ENCODE data around the gene TNFRSF19. TPM values are rescaled to one million over a fixed set of nuclear protein-coding genes. Genes with fewer than 3 reads are reported as not detected.

The TNFRSF19 gene
- total and polyA plus RNA-seq, 2 donors from 2014 or later, result 10.1 to 14.7 TPM

- peak overlapping the region; percentile 48 to 79 (median 62) for H3K4me3 ChIP-seq (ENCODE audit: low read length in 3 of 3)
- TF ChIP-seq CTCF (IDR thresholded peaks at IDR 0.05; ENCODE audit: borderline replicate concordance, extremely low read depth, insufficient read depth), result no peak
- intact Hi-C loops (cut with DNase I), result no loop called here
Observed at GRCh38 chr13:23579896-23580683, 9.9 kb downstream of the TNFRSF19 start.

GRCh38 chr13:23580684-23581060, 10.5 kb downstream of the TNFRSF19 start:
- intact Hi-C loops (cut with DNase I), result no loop called here
- Histone ChIP-seq H3K9ac (ENCODE audit: low read length in 3 of 3) (no peak overlapping the region), H3K27ac (ENCODE audit: low read depth in 2 of 2, low read length in 2 of 2) (no peak overlapping the region), H3K9me3 (ENCODE audit: control insufficient read depth in 2 of 3, insufficient read depth in 1 of 3, low read length in 3 of 3) (no peaks in the 10 kb centered on the region), H3K27me3 (ENCODE audit: control insufficient read depth, insufficient read depth, low read length) (no peaks in the 10 kb centered on the region), H3K4me1 (ENCODE audit: control insufficient read depth in 2 of 3, insufficient read depth in 2 of 3, low read depth in 1 of 3, low read length in 3 of 3) (peaks cover 0 to 2% (median 0%) of the 10 kb centered on the region in 3 donors), H3K4me3 (ENCODE audit: low read length in 3 of 3) (peak overlapping the region in 2 of 3 donors; percentile 12 to 79), H3K36me3 (ENCODE audit: control insufficient read depth in 2 of 3, insufficient read depth in 3 of 3, low read length in 3 of 3) (no peaks in the 10 kb centered on the region)
- DNase-seq (no peak), FAIRE-seq (no peak)
- no peak for TF ChIP-seq CTCF (IDR thresholded peaks at IDR 0.05; ENCODE audit: borderline replicate concordance, extremely low read depth, insufficient read depth)

More at GRCh38 chr13:23579896-23580683, 9.9 kb downstream of the TNFRSF19 start:
- peaks cover 0 to 2% (median 0%) of the 10 kb centered on the region in 3 donors for H3K4me1 ChIP-seq (ENCODE audit: control insufficient read depth in 2 of 3, insufficient read depth in 2 of 3, low read depth in 1 of 3, low read length in 3 of 3)
- no peak for DNase-seq
- no peaks in the 10 kb centered on the region for H3K9me3 ChIP-seq (ENCODE audit: control insufficient read depth in 2 of 3, insufficient read depth in 1 of 3, low read length in 3 of 3)
- H3K36me3 ChIP-seq (ENCODE audit: control insufficient read depth in 2 of 3, insufficient read depth in 3 of 3, low read length in 3 of 3), result no peaks in the 10 kb centered on the region
- peak overlapping the region; percentile 10 to 39 (median 26) for H3K9ac ChIP-seq (ENCODE audit: low read length in 3 of 3)
- no peaks in the 10 kb centered on the region for H3K27me3 ChIP-seq (ENCODE audit: control insufficient read depth, insufficient read depth, low read length)
- peak overlapping the region in 1 of 2 donors; percentile 36 for H3K27ac ChIP-seq (ENCODE audit: low read depth in 2 of 2, low read length in 2 of 2)
- FAIRE-seq, result no peak

DNA sequence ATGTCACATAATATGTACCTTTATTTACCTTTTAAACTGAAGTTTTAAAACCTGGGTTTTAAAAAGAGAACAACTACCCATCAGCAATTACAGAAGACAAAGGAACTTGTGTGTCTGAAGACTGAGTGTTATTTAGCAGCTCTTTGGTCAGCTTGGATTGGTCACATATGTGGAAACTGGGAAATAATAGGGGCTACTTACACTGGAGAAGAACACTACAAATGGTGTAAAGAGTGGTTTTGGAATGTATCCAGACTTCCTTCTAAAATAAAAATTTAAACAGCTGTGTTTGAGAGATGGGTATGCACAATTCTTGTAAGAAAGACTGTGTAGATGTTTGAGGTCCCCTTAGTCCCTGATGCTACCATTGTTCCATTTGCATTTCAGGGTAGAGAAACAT, 13.3 kb downstream of the TNFRSF19 start:
- no peak for TF ChIP-seq CTCF (IDR thresholded peaks at IDR 0.05; ENCODE audit: borderline replicate concordance, extremely low read depth, insufficient read depth)
- no peak for FAIRE-seq
- no peaks in the 10 kb centered on the region for H3K4me1 ChIP-seq (ENCODE audit: control insufficient read depth in 2 of 3, insufficient read depth in 2 of 3, low read depth in 1 of 3, low read length in 3 of 3)
- no peak overlapping the region for H3K9ac ChIP-seq (ENCODE audit: low read length in 3 of 3)
- intact Hi-C loops (cut with DNase I), result no loop called here
- no peaks in the 10 kb centered on the region for H3K9me3 ChIP-seq (ENCODE audit: control insufficient read depth in 2 of 3, insufficient read depth in 1 of 3, low read length in 3 of 3)
- no peak overlapping the region for H3K27ac ChIP-seq (ENCODE audit: low read depth in 2 of 2, low read length in 2 of 2)
- no peak for DNase-seq
- no peaks in the 10 kb centered on the region for H3K27me3 ChIP-seq (ENCODE audit: control insufficient read depth, insufficient read depth, low read length)
- H3K4me3 ChIP-seq (ENCODE audit: low read length in 3 of 3), result no peak overlapping the region
- H3K36me3 ChIP-seq (ENCODE audit: control insufficient read depth in 2 of 3, insufficient read depth in 3 of 3, low read length in 3 of 3), result no peaks in the 10 kb centered on the region

All from kidney (tissue), 14 donors.